ENCODE data around the gene ZNF326. TPM values are rescaled to one million over a fixed set of nuclear protein-coding genes. Genes with fewer than 3 reads are reported as not detected.

ZNF326 gene
- polyA plus RNA-seq, 1 of the 3 experiments (the other 2 are of a cell fraction): 16.4 TPM

DNA sequence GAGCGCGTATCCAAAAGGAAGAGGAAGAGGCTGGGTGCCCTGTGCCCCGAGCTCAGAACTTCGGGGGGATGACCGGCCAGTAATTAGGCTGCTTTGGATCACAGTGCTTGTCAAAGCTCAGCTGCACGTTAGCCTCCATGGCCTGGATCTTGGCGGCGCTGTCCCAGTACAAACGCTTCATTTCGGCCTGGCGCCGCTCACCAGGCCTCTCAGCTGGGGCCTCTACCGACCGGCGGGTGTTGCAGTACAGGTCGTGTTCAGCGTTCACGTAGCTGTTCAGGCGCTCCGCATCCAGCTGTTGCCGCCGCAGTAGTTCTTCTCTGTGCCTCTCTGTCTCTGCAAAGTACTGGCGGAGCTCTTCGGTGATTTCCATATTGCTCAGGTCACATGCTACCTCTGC lies 1.4 kb upstream of the ZNF326 start:
- no peaks in the 10 kb centered on the region for H3K9me3 ChIP-seq
- no peaks in the 10 kb centered on the region for H3K9me2 ChIP-seq
- POLR2A ChIA-PET: no interaction called here
- H3K36me3 ChIP-seq (replicated peaks in 1 of 2; ENCODE audit: control insufficient read depth in 1 of 2, insufficient read depth in 2 of 2, low read length in 1 of 2): peaks cover 3 to 8% of the 10 kb centered on the region in 2 experiments
- H3F3A ChIP-seq (replicated peaks; ENCODE audit: insufficient read depth): peaks cover 1% of the 10 kb centered on the region
- WGBS (ENCODE audit: low lambda C conversion rate): over 99% methylated on average over 12 of the region's 24 CpGs
- no peak overlapping the region for H2AFZ ChIP-seq (ENCODE audit: low read depth)
- H3K79me2 ChIP-seq (ENCODE audit: insufficient read depth): peaks cover 35% of the 10 kb centered on the region
- H3K9ac ChIP-seq: no peak overlapping the region
- H3K4me1 ChIP-seq (ENCODE audit: control insufficient read depth in 1 of 2, insufficient read depth in 2 of 2, low read depth in 1 of 2, low read length in 1 of 2): peaks cover 17 to 20% of the 10 kb centered on the region in 2 experiments; a peak in 3 of 4 replicates
- no peak overlapping the region for H3K4me2 ChIP-seq
- H3K27me3 ChIP-seq (ENCODE audit: insufficient read depth): no peaks in the 10 kb centered on the region
- peaks cover 30% of the 10 kb centered on the region for H4K20me1 ChIP-seq (ENCODE audit: insufficient read depth)
- DNase-seq: no peak
- no peak for TF ChIP-seq GATA2 (CRISPR knock-in tag; IDR thresholded peaks at IDR 0.05)
- TF ChIP-seq EZH2phosphoT487 (IDR thresholded peaks at IDR 0.05; ENCODE audit: borderline replicate concordance, low read depth): no peak
- TF ChIP-seq, protein P1, sequence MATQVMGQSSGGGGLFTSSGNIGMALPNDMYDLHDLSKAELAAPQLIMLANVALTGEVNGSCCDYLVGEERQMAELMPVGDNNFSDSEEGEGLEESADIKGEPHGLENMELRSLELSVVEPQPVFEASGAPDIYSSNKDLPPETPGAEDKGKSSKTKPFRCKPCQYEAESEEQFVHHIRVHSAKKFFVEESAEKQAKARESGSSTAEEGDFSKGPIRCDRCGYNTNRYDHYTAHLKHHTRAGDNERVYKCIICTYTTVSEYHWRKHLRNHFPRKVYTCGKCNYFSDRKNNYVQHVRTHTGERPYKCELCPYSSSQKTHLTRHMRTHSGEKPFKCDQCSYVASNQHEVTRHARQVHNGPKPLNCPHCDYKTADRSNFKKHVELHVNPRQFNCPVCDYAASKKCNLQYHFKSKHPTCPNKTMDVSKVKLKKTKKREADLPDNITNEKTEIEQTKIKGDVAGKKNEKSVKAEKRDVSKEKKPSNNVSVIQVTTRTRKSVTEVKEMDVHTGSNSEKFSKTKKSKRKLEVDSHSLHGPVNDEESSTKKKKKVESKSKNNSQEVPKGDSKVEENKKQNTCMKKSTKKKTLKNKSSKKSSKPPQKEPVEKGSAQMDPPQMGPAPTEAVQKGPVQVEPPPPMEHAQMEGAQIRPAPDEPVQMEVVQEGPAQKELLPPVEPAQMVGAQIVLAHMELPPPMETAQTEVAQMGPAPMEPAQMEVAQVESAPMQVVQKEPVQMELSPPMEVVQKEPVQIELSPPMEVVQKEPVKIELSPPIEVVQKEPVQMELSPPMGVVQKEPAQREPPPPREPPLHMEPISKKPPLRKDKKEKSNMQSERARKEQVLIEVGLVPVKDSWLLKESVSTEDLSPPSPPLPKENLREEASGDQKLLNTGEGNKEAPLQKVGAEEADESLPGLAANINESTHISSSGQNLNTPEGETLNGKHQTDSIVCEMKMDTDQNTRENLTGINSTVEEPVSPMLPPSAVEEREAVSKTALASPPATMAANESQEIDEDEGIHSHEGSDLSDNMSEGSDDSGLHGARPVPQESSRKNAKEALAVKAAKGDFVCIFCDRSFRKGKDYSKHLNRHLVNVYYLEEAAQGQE (IDR thresholded peaks at IDR 0.05; ENCODE audit: low read depth, low read length): no peak
- TF ChIP-seq, protein P2, sequence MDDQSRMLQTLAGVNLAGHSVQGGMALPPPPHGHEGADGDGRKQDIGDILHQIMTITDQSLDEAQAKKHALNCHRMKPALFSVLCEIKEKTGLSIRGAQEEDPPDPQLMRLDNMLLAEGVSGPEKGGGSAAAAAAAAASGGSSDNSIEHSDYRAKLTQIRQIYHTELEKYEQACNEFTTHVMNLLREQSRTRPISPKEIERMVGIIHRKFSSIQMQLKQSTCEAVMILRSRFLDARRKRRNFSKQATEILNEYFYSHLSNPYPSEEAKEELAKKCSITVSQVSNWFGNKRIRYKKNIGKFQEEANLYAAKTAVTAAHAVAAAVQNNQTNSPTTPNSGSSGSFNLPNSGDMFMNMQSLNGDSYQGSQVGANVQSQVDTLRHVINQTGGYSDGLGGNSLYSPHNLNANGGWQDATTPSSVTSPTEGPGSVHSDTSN (IDR thresholded peaks at IDR 0.05): no peak
- TF ChIP-seq, protein P3, sequence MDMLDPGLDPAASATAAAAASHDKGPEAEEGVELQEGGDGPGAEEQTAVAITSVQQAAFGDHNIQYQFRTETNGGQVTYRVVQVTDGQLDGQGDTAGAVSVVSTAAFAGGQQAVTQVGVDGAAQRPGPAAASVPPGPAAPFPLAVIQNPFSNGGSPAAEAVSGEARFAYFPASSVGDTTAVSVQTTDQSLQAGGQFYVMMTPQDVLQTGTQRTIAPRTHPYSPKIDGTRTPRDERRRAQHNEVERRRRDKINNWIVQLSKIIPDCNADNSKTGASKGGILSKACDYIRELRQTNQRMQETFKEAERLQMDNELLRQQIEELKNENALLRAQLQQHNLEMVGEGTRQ (IDR thresholded peaks at IDR 0.05; ENCODE audit: borderline replicate concordance, low read depth, low read length): no peak
- no peak for TF ChIP-seq TCF12 (IDR thresholded peaks at IDR 0.05)
- no peak for TF ChIP-seq EP300 (IDR thresholded peaks at IDR 0.05; ENCODE audit: borderline replicate concordance in 1 of 2, low read depth in 1 of 2, low read length in 1 of 2)
- TF ChIP-seq JUND (IDR thresholded peaks at IDR 0.05): no peak
- TF ChIP-seq GABPA (IDR thresholded peaks at IDR 0.05; ENCODE audit: low read depth): no peak
- no peak for TF ChIP-seq POLR2AphosphoS5 (IDR thresholded peaks at IDR 0.05; ENCODE audit: low read depth, low read length)
- no peak for TF ChIP-seq RCOR1 (IDR thresholded peaks at IDR 0.05; ENCODE audit: low read length)
- TF ChIP-seq, protein P4, sequence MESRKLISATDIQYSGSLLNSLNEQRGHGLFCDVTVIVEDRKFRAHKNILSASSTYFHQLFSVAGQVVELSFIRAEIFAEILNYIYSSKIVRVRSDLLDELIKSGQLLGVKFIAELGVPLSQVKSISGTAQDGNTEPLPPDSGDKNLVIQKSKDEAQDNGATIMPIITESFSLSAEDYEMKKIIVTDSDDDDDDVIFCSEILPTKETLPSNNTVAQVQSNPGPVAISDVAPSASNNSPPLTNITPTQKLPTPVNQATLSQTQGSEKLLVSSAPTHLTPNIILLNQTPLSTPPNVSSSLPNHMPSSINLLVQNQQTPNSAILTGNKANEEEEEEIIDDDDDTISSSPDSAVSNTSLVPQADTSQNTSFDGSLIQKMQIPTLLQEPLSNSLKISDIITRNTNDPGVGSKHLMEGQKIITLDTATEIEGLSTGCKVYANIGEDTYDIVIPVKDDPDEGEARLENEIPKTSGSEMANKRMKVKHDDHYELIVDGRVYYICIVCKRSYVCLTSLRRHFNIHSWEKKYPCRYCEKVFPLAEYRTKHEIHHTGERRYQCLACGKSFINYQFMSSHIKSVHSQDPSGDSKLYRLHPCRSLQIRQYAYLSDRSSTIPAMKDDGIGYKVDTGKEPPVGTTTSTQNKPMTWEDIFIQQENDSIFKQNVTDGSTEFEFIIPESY (IDR thresholded peaks at IDR 0.05; ENCODE audit: borderline replicate concordance, low read depth): no peak
- CTCF ChIA-PET: interaction anchor here (0.9 to 3.9 kb wide), 3 partner anchors 158 to 231 kb away, joined by 3 to 31 read pairs (median 3); no protein-coding TSS in a partner anchor
- no peak overlapping the region for H3K27ac ChIP-seq (ENCODE audit: low read depth in 2 of 2, low read length in 1 of 2)
- H3K4me3 ChIP-seq (ENCODE audit: low read depth in 2 of 2, low read length in 1 of 2): no peak overlapping the region
